ENCODE data around the gene MAPKAP1.

Gene MAPKAP1

GRCh38 chr9:125511789-125512660 lies 195.0 kb downstream of the MAPKAP1 start:
- no peak for DNase-seq

GRCh38 chr9:125510980-125511379 lies 196.0 kb downstream of the MAPKAP1 start:
- DNase-seq: no peak

- peak; percentile 93 for DNase-seq
Measured at GRCh38 chr9:125509476-125509875, 197.5 kb downstream of the MAPKAP1 start.

GRCh38 chr9:125508249-125508648 lies 198.8 kb downstream of the MAPKAP1 start:
- no peak for DNase-seq

- no peak for DNase-seq
Measured at GRCh38 chr9:125507226-125507625, 199.8 kb downstream of the MAPKAP1 start.

GRCh38 chr9:125505988-125506438 lies 201.0 kb downstream of the MAPKAP1 start:
- no peak for DNase-seq

GRCh38 chr9:125504616-125505015 lies 202.4 kb downstream of the MAPKAP1 start:
- no peak for DNase-seq

GRCh38 chr9:125497906-125498305 lies 209.1 kb downstream of the MAPKAP1 start:
- DNase-seq: no peak

- no peak for DNase-seq
Measured at GRCh38 chr9:125497478-125497877, 209.5 kb downstream of the MAPKAP1 start.

- no peak for DNase-seq
Measured at GRCh38 chr9:125496313-125496834, 210.6 kb downstream of the MAPKAP1 start.

- DNase-seq: no peak
Measured at GRCh38 chr9:125495172-125496119, 211.6 kb downstream of the MAPKAP1 start.

GRCh38 chr9:125494653-125494915 lies 212.4 kb downstream of the MAPKAP1 start:
- peak; percentile 33 for DNase-seq

GRCh38 chr9:125493881-125494652 lies 212.9 kb downstream of the MAPKAP1 start:
- peak; percentile 17 for DNase-seq

GRCh38 chr9:125493384-125493783 lies 213.6 kb downstream of the MAPKAP1 start:
- DNase-seq: no peak

GRCh38 chr9:125492719-125493118 lies 214.3 kb downstream of the MAPKAP1 start:
- DNase-seq: no peak

GRCh38 chr9:125487842-125488241 lies 219.2 kb downstream of the MAPKAP1 start:
- no peak for DNase-seq

GRCh38 chr9:125486576-125486975 lies 220.4 kb downstream of the MAPKAP1 start:
- no peak for DNase-seq

- no peak for DNase-seq
Measured at GRCh38 chr9:125486152-125486508, 220.9 kb downstream of the MAPKAP1 start.

- no peak for DNase-seq
Measured at GRCh38 chr9:125485471-125486151, 221.4 kb downstream of the MAPKAP1 start.

- peak; percentile 77 for DNase-seq
Measured at GRCh38 chr9:125484350-125485282, 222.4 kb downstream of the MAPKAP1 start.

GRCh38 chr9:125483697-125484096 lies 223.3 kb downstream of the MAPKAP1 start:
- DNase-seq: no peak
